HepG2 (cell line): ENCODE measurements around the gene CNOT10. TPM values are rescaled to one million over a fixed set of nuclear protein-coding genes. Genes with fewer than 3 reads are reported as not detected.

Experiments used
- CCAR2 ChIP-seq: fragments of 200-400 bp; formaldehyde crosslinking; optimal IDR thresholded peaks from 2 replicates; pipeline ENCODE3; 2018; ENCODE audit warnings: low read depth, mild to moderate bottlenecking, low read length, moderate library complexity
- CEBPB ChIP-seq: IDR thresholded peaks from 2 replicates; pipeline ENCODE4 v1.6.1; 2011; ENCODE audit warnings: low read depth, low read length, improper control_type of control experiment, borderline replicate concordance
- HNRNPK ChIP-seq: fragments of 200-400 bp; formaldehyde crosslinking; IDR thresholded peaks from 2 replicates; pipeline ENCODE4 v1.6.1; 2018; ENCODE audit warnings: low read length, low read depth, moderate library complexity, mild to moderate bottlenecking; ENCODE audit not compliant: poor library complexity, severe bottlenecking
- MLLT10 ChIP-seq: sonication (generic); formaldehyde crosslinking; IDR thresholded peaks from 2 replicates; pipeline ENCODE4 v1.4.0; 2020; ENCODE audit warnings: missing genetic modification reagents
- SNRNP70 ChIP-seq: fragments of 200-400 bp; formaldehyde crosslinking; IDR thresholded peaks from 2 replicates; pipeline ENCODE4 v1.6.1; 2017; ENCODE audit warnings: mild to moderate bottlenecking, low read depth, low read length, moderate library complexity
- ZBTB44 ChIP-seq: sonication (generic); formaldehyde crosslinking; IDR thresholded peaks from 2 replicates; pipeline ENCODE4 v1.4.0; 2020; ENCODE audit warnings: missing genetic modification reagents
- ZNF256 ChIP-seq: sonication (generic); formaldehyde crosslinking; conservative IDR thresholded peaks from 2 replicates; pipeline ENCODE4 v1.4.0; 2020; ENCODE audit warnings: missing genetic modification reagents
- polyA plus RNA-seq, 8 experiments: library from polyadenylated mRNA; depleted of rRNA in 3 of 8; stranded (reverse) in 7 of 8; unstranded in 1 of 8; fragments of >200 nt; fragmentation: Illumina TruSeq in 4 of 8; extraction: Trizol in 4 of 8; gene quantifications; 2 replicates each; pipeline versions ENCODE4 v1.2.1 to v1.2.3, GENCODE V29; 2011 to 2016; ENCODE audit warnings: low read depth in 4 of 8, missing spikeins in 1 of 8, mixed read lengths in 1 of 8; ENCODE audit not compliant: insufficient read depth in 1 of 8
- total RNA-seq, 5 experiments: library from RNA; depleted of rRNA; stranded (reverse); fragments of >200 nt; fragmentation: Illumina TruSeq; extraction: Trizol; gene quantifications; 2 replicates each; pipeline ENCODE4 v1.2.3, GENCODE V29; 2016; ENCODE audit warnings: low read depth in 1 of 5
- TF ChIP-seq, protein P1 (sequence below), 2 experiments: fragments of 450-650 bp in 1 of 2; sonication (generic) in 1 of 2; formaldehyde crosslinking in 1 of 2; IDR thresholded peaks; 2 replicates each; pipeline versions ENCODE4 v1.6.1 to v1.8.0; 2016 to 2022; ENCODE audit warnings: antibody characterized with exemption in 1 of 2, mild to moderate bottlenecking in 1 of 2, missing genetic modification reagents in 1 of 2
- TF ChIP-seq, protein P2 (sequence below): sonication (generic); formaldehyde crosslinking; IDR thresholded peaks from 2 replicates; pipeline ENCODE4 v1.9.0; 2021; ENCODE audit warnings: missing genetic modification reagents, mild to moderate bottlenecking, borderline replicate concordance

The CNOT10 gene
- total and polyA plus RNA-seq, 2 of the 13 experiments (the other 11 are each of a cell fraction or from before 2014, with no cell fraction given) = 21.2 to 34.1 TPM

DNA sequence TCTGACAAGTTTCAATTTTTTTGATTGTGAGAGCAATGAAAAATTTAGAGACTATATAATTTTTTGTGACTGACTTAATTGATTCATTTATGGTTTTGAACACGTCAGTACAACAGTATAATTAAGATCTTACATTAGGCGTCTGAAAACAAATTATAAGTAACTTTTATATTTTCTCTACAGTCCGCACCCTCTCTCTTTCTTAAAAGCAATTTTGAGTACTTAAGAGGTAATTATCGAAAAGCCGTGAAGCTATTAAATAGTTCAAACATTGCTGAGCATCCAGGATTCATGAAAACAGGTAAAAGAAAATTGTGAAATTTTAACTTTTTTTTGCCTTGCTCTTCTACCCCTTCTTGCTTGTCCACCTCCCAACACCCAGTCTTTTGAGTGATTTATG is 34.9 kb downstream of the CNOT10 start (continued):
- TF ChIP-seq, protein P1, sequence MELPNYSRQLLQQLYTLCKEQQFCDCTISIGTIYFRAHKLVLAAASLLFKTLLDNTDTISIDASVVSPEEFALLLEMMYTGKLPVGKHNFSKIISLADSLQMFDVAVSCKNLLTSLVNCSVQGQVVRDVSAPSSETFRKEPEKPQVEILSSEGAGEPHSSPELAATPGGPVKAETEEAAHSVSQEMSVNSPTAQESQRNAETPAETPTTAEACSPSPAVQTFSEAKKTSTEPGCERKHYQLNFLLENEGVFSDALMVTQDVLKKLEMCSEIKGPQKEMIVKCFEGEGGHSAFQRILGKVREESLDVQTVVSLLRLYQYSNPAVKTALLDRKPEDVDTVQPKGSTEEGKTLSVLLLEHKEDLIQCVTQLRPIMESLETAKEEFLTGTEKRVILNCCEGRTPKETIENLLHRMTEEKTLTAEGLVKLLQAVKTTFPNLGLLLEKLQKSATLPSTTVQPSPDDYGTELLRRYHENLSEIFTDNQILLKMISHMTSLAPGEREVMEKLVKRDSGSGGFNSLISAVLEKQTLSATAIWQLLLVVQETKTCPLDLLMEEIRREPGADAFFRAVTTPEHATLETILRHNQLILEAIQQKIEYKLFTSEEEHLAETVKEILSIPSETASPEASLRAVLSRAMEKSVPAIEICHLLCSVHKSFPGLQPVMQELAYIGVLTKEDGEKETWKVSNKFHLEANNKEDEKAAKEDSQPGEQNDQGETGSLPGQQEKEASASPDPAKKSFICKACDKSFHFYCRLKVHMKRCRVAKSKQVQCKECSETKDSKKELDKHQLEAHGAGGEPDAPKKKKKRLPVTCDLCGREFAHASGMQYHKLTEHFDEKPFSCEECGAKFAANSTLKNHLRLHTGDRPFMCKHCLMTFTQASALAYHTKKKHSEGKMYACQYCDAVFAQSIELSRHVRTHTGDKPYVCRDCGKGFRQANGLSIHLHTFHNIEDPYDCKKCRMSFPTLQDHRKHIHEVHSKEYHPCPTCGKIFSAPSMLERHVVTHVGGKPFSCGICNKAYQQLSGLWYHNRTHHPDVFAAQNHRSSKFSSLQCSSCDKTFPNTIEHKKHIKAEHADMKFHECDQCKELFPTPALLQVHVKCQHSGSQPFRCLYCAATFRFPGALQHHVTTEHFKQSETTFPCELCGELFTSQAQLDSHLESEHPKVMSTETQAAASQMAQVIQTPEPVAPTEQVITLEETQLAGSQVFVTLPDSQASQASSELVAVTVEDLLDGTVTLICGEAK (IDR thresholded peaks at IDR 0.05) = no peak
- TF ChIP-seq, protein P1 (CRISPR knock-in tag; IDR thresholded peaks at IDR 0.05) = no peak
- TF ChIP-seq ZNF256 (CRISPR knock-in tag) (no peak), CEBPB (no peak), MLLT10 (CRISPR knock-in tag) (no peak), CCAR2 (no peak), ZBTB44 (CRISPR knock-in tag) (no peak), SNRNP70 (no peak), HNRNPK (no peak)
- TF ChIP-seq, protein P2, sequence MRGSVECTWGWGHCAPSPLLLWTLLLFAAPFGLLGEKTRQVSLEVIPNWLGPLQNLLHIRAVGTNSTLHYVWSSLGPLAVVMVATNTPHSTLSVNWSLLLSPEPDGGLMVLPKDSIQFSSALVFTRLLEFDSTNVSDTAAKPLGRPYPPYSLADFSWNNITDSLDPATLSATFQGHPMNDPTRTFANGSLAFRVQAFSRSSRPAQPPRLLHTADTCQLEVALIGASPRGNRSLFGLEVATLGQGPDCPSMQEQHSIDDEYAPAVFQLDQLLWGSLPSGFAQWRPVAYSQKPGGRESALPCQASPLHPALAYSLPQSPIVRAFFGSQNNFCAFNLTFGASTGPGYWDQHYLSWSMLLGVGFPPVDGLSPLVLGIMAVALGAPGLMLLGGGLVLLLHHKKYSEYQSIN = no peak
- TF ChIP-seq, all 625 proteins: peak for 0
